Measurements from ENCODE around the gene COL1A1. TPM values are rescaled to one million over a fixed set of nuclear protein-coding genes. Genes with fewer than 3 reads are reported as not detected.

Gene COL1A1
- total RNA-seq, 1 donor from 2014 or later: 10.1 TPM

DNA sequence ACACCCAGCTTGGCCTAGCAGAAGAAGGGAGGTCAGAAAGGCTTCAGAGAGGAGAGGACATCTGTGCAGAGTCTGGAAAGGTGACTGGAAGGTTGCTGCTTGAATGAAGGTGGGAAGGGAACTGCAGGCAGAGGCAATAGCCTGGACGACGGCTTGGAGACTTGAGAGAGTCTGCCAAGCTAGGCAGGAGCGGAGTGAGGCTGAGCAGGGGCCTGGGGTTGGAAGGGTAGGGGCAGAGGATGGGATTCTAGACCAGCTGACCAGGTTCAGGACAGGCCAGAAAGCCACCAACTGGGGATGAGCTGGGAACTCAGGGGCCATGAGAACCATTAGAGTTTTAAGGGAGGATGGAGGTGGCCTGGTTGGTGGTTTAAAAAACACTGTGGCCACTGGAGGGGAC is 36.0 kb downstream of the COL1A1 start:
- no peak for DNase-seq
- peaks cover 3% of the 10 kb centered on the region for H3K9me3 Mint-ChIP-seq (ENCODE audit: unreplicated experiment)
- no peak overlapping the region for H3K27ac Mint-ChIP-seq (ENCODE audit: unreplicated experiment)
- peaks cover 13% of the 10 kb centered on the region for H3K27me3 Mint-ChIP-seq (ENCODE audit: unreplicated experiment)
- TF ChIP-seq, protein P1, sequence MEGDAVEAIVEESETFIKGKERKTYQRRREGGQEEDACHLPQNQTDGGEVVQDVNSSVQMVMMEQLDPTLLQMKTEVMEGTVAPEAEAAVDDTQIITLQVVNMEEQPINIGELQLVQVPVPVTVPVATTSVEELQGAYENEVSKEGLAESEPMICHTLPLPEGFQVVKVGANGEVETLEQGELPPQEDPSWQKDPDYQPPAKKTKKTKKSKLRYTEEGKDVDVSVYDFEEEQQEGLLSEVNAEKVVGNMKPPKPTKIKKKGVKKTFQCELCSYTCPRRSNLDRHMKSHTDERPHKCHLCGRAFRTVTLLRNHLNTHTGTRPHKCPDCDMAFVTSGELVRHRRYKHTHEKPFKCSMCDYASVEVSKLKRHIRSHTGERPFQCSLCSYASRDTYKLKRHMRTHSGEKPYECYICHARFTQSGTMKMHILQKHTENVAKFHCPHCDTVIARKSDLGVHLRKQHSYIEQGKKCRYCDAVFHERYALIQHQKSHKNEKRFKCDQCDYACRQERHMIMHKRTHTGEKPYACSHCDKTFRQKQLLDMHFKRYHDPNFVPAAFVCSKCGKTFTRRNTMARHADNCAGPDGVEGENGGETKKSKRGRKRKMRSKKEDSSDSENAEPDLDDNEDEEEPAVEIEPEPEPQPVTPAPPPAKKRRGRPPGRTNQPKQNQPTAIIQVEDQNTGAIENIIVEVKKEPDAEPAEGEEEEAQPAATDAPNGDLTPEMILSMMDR (IDR thresholded peaks at IDR 0.05; ENCODE audit: partially characterized antibody, unreplicated experiment): no peak
- H3K4me3 Mint-ChIP-seq (ENCODE audit: unreplicated experiment): no peak overlapping the region
- H3K36me3 Mint-ChIP-seq (ENCODE audit: unreplicated experiment): no peaks in the 10 kb centered on the region
- peaks cover 17% of the 10 kb centered on the region for H3K4me1 Mint-ChIP-seq (ENCODE audit: low read depth, unreplicated experiment)

DNA sequence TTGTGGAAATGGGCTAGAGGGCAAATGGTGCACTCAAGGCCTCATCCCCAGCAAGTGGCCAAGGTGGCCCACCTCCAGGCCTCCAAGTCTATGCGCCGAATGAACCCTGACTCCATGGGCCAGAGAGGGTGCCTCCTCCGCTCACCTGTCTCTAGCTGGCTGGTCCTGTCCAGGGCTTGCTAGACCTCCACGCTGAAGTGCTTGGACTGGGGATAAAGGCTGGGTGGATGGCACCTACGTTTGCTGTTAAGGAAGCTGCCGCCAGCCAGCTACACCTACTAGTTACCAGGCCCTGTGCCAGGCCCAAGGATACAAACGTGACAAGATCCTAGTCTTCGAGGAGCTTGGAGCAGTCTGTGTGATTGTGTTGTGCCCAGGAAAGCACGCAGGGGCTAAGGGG is 36.4 kb downstream of the COL1A1 start:
- TF ChIP-seq, protein P1 (IDR thresholded peaks at IDR 0.05; ENCODE audit: partially characterized antibody, unreplicated experiment): no peak

DNA sequence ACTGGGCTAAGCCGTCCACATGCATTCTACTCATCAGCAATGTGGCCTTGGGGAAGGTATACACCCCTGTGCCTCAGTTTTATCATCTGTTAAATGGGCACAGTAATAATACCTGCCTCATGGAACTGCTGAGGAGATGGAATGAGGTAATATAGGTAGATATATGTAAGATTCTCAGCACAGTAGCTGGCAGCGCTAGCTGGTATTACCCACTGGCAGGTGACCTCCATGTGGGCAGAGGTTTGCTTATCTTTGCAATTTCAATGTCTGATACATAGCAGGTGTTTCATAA is 36.8 kb downstream of the COL1A1 start:
- TF ChIP-seq, protein P1 (IDR thresholded peaks at IDR 0.05; ENCODE audit: partially characterized antibody, unreplicated experiment): no peak
- Mint-ChIP-seq H3K4me3 (ENCODE audit: unreplicated experiment) (no peak overlapping the region), H3K9me3 (ENCODE audit: unreplicated experiment) (peaks cover 5% of the 10 kb centered on the region), H3K27me3 (ENCODE audit: unreplicated experiment) (peaks cover 13% of the 10 kb centered on the region), H3K27ac (ENCODE audit: unreplicated experiment) (no peak overlapping the region), H3K36me3 (ENCODE audit: unreplicated experiment) (no peaks in the 10 kb centered on the region), H3K4me1 (ENCODE audit: low read depth, unreplicated experiment) (peaks cover 17% of the 10 kb centered on the region)
- no peak for DNase-seq

More for the DNA sequence above, 36.4 kb downstream of the COL1A1 start:
- peaks cover 13% of the 10 kb centered on the region for H3K27me3 Mint-ChIP-seq (ENCODE audit: unreplicated experiment)
- H3K4me1 Mint-ChIP-seq (ENCODE audit: low read depth, unreplicated experiment): peaks cover 17% of the 10 kb centered on the region
- no peak for DNase-seq
- no peak overlapping the region for H3K27ac Mint-ChIP-seq (ENCODE audit: unreplicated experiment)
- H3K36me3 Mint-ChIP-seq (ENCODE audit: unreplicated experiment): no peaks in the 10 kb centered on the region
- no peak overlapping the region for H3K4me3 Mint-ChIP-seq (ENCODE audit: unreplicated experiment)
- peaks cover 4% of the 10 kb centered on the region for H3K9me3 Mint-ChIP-seq (ENCODE audit: unreplicated experiment)

DNA sequence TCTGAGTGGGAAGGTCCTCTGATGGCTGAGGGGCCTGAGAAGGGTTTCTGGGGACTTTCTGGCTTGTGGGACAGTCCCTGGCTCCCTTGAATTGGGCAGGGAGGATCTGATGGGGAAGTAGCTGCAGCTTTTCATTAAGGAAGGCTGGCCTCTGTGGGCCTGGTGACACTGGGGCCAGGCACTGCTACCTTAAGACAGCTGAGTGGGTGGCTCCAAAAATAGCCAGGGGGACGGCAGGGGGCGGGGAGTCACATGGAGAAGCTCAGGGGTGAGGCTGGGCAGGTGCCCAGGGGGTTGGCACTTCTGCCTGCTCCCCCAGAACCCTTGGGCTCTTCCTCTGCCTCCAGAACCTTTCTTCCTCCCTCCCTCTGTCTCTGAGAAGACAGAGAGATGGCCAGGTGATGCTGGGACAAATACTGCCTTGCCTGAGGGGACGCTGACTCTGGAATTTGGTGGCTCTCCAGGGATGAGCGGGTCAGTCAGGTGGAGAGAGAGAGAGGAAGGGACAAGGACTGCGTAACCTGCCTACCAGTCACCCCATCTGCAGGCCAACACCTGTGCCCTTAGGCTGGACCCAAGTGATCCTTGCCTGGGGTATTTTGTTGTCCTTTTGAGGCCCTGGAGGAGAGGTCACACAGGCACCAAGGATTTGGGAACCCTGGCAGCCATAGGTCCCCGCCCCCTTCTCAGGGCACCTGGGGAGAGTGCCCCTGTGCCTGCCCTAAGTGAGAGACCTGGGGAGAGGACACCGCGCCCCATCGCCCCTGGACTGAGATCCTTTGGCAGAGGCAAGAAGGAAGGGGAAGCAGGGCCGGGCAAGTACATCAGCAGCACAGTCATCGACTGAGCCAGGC is 37.4 kb downstream of the COL1A1 start:
- no peak overlapping the region for H3K4me3 Mint-ChIP-seq (ENCODE audit: unreplicated experiment)
- no peak overlapping the region for H3K27ac Mint-ChIP-seq (ENCODE audit: unreplicated experiment)
- no peak for DNase-seq
- peaks cover 5% of the 10 kb centered on the region for H3K9me3 Mint-ChIP-seq (ENCODE audit: unreplicated experiment)
- TF ChIP-seq, protein P1 (IDR thresholded peaks at IDR 0.05; ENCODE audit: partially characterized antibody, unreplicated experiment): no peak
- no peaks in the 10 kb centered on the region for H3K36me3 Mint-ChIP-seq (ENCODE audit: unreplicated experiment)
- peaks cover 17% of the 10 kb centered on the region for H3K4me1 Mint-ChIP-seq (ENCODE audit: low read depth, unreplicated experiment)
- peaks cover 13% of the 10 kb centered on the region for H3K27me3 Mint-ChIP-seq (ENCODE audit: unreplicated experiment)

DNA sequence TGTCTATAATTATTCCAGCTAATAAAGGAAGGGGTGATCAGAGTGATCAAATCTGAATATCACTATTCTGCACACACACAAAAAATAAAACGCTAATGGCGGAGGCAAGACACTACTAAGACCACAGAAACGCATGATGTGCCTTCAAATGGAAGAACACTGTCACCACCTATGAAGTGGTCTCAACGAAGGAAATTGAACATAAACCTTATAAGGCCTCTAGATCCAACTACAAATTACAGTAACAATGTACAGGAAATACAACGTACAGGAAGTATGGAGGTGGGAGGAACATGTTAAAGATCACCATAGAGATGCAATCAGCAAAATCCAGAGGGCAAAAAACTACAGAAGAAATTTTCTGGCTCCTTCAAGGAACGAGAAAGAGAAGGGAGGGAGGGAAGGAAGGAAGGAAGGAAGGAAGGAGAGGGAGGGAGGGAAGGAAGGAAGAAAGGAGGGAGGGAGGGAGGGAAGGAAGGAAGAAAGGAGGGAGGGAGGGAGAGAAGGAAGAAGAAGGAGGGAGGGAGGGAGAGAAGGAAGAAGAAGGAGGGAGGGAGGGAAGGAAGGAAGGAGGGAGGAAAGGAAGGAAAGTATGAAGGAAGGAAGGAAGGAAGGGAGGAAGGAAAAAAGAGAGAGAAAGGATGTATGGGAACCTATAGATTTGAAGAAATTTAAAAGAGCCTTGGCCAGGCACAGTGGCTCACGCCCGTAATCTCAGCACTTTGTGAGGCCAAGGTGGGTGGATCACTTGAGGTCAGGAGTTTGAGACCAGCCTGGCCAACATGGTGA is 38.8 kb downstream of the COL1A1 start:
- DNase-seq: no peak
- H3K36me3 Mint-ChIP-seq (ENCODE audit: unreplicated experiment): no peaks in the 10 kb centered on the region
- H3K4me1 Mint-ChIP-seq (ENCODE audit: low read depth, unreplicated experiment): peaks cover 14% of the 10 kb centered on the region
- TF ChIP-seq, protein P1 (IDR thresholded peaks at IDR 0.05; ENCODE audit: partially characterized antibody, unreplicated experiment): no peak
- no peak overlapping the region for H3K4me3 Mint-ChIP-seq (ENCODE audit: unreplicated experiment)
- peaks cover 5% of the 10 kb centered on the region for H3K9me3 Mint-ChIP-seq (ENCODE audit: unreplicated experiment)
- H3K27ac Mint-ChIP-seq (ENCODE audit: unreplicated experiment): peak overlapping the region; percentile 100
- peaks cover 11% of the 10 kb centered on the region for H3K27me3 Mint-ChIP-seq (ENCODE audit: unreplicated experiment)
